HEK293T (cell line): ENCODE results near the gene CLPX.

Source experiments
- CTCF ChIA-PET: fragments of 350-600 bp; formaldehyde crosslinking; extraction: SDS; loops from one replicate; lab custom pipeline; 2021; ENCODE audit warnings: antibody characterized with exemption, inconsistent platforms; lab: Yijun Ruan, JAX
- POLR2A ChIA-PET: fragments of 350-600 bp; formaldehyde crosslinking; extraction: SDS; loops from one replicate; lab custom pipeline; 2020; ENCODE audit warnings: antibody characterized with exemption, inconsistent platforms; lab: Yijun Ruan, JAX
- DNase-seq: peaks from one replicate; pipeline ENCODE4 v3.0.0; 2012; ENCODE audit warnings: mixed read lengths; ENCODE audit errors: extremely low spot score
- ARNT ChIP-seq: fragments of 450-650 bp; IDR thresholded peaks from 2 replicates; pipeline ENCODE4 v1.6.1; 2017; ENCODE audit warnings: mild to moderate bottlenecking
- BHLHE40 ChIP-seq: fragments of 450-650 bp; IDR thresholded peaks from 2 replicates; pipeline ENCODE4 v1.6.1; 2016; ENCODE audit warnings: mild to moderate bottlenecking, moderate library complexity, borderline replicate concordance
- CTBP1 ChIP-seq: fragments of 450-650 bp; IDR thresholded peaks from 2 replicates; pipeline ENCODE4 v1.6.1; 2016; ENCODE audit warnings: borderline replicate concordance
- ELF4 ChIP-seq: fragments of 450-650 bp; IDR thresholded peaks from 2 replicates; pipeline ENCODE4 v1.6.1; 2017; ENCODE audit warnings: antibody characterized with exemption
- FOXA1 ChIP-seq: fragments of 450-650 bp; IDR thresholded peaks from 2 replicates; pipeline ENCODE4 v1.6.1; 2016; ENCODE audit warnings: mild to moderate bottlenecking
- FOXK2 ChIP-seq: fragments of 450-650 bp; IDR thresholded peaks from 2 replicates; pipeline ENCODE4 v1.6.1; 2016; ENCODE audit warnings: mild to moderate bottlenecking
- FOXM1 ChIP-seq: fragments of 450-650 bp; IDR thresholded peaks from 2 replicates; pipeline ENCODE4 v1.6.1; 2017; ENCODE audit warnings: mild to moderate bottlenecking, borderline replicate concordance
- HDGF ChIP-seq: fragments of 450-650 bp; IDR thresholded peaks from 2 replicates; pipeline ENCODE4 v1.6.1; 2017; ENCODE audit warnings: antibody characterized with exemption, borderline replicate concordance
- L3MBTL2 ChIP-seq: fragments of 450-650 bp; conservative IDR thresholded peaks from 2 replicates; pipeline ENCODE4 v1.6.1; 2016; ENCODE audit warnings: mild to moderate bottlenecking
- LEF1 ChIP-seq: fragments of 450-650 bp; IDR thresholded peaks from 2 replicates; pipeline ENCODE4 v1.6.1; 2017; ENCODE audit warnings: mild to moderate bottlenecking, borderline replicate concordance
- NFRKB ChIP-seq: fragments of 450-650 bp; IDR thresholded peaks from 2 replicates; pipeline ENCODE4 v1.6.1; 2016; ENCODE audit warnings: mild to moderate bottlenecking, moderate library complexity
- SP1 ChIP-seq: fragments of 450-650 bp; IDR thresholded peaks from 2 replicates; pipeline ENCODE4 v1.6.1; 2017
- SUZ12 ChIP-seq: fragments of 450-650 bp; IDR thresholded peaks from 2 replicates; pipeline ENCODE4 v1.6.1; 2016; ENCODE audit warnings: mild to moderate bottlenecking
- TARDBP ChIP-seq: fragments of 450-650 bp; IDR thresholded peaks from 2 replicates; pipeline ENCODE4 v1.6.1; 2016
- ZNF384 ChIP-seq: fragments of 450-650 bp; IDR thresholded peaks from 2 replicates; pipeline ENCODE4 v1.6.1; 2016
- TF ChIP-seq, protein P1 (sequence below): fragments of 450-650 bp; IDR thresholded peaks from 2 replicates; pipeline ENCODE4 v1.6.1; 2016

CLPX gene

DNA sequence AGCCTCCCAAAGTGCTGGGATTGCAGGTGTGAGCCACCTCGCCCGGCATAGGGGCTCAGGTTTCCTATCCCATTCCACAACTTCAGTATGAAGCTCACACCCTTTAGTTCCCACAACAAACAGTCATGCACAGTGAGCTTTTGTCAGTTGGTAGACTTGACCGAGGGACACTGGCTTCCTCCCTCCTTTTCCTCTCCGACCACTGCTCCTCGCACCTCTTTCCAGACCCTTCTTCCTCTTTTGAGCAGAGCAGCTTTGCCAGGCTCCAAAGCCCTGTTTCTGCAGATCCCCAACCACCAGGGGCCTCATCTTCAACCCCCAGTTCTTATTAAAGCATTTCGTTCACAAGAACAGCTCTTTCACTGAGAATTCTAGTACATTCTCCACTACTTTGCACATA, 38.9 kb upstream of the CLPX start:
- ChIA-PET CTCF (no interaction called here), POLR2A (no interaction called here)
- no peak for DNase-seq
- no peak for TF ChIP-seq L3MBTL2
- no peak for TF ChIP-seq SP1
- TF ChIP-seq CTBP1, result no peak
- no peak for TF ChIP-seq FOXM1
- TF ChIP-seq, protein P1, sequence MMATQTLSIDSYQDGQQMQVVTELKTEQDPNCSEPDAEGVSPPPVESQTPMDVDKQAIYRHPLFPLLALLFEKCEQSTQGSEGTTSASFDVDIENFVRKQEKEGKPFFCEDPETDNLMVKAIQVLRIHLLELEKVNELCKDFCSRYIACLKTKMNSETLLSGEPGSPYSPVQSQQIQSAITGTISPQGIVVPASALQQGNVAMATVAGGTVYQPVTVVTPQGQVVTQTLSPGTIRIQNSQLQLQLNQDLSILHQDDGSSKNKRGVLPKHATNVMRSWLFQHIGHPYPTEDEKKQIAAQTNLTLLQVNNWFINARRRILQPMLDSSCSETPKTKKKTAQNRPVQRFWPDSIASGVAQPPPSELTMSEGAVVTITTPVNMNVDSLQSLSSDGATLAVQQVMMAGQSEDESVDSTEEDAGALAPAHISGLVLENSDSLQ, result no peak
- no peak for TF ChIP-seq LEF1
- no peak for TF ChIP-seq ARNT
- TF ChIP-seq FOXA1, result no peak
- TF ChIP-seq TARDBP, result no peak
- TF ChIP-seq SUZ12, result no peak
- no peak for TF ChIP-seq BHLHE40
- no peak for TF ChIP-seq ELF4
- TF ChIP-seq HDGF, result no peak
- no peak for TF ChIP-seq ZNF384
- no peak for TF ChIP-seq NFRKB

- DNase-seq, result no peak
- POLR2A ChIA-PET, result no interaction called here
- TF ChIP-seq HDGF (no peak), SP1 (no peak), ARNT (no peak), NFRKB (no peak), FOXA1 (no peak), LEF1 (no peak)
- TF ChIP-seq, protein P1, result no peak
- CTCF ChIA-PET, result interaction anchor here (0.9 kb wide), 1 partner anchor 75 kb away, joined by 3 read pairs; no protein-coding TSS in a partner anchor
Observed at GRCh38 chr15:65222891-65223290, 37.7 kb upstream of the CLPX start.

DNA sequence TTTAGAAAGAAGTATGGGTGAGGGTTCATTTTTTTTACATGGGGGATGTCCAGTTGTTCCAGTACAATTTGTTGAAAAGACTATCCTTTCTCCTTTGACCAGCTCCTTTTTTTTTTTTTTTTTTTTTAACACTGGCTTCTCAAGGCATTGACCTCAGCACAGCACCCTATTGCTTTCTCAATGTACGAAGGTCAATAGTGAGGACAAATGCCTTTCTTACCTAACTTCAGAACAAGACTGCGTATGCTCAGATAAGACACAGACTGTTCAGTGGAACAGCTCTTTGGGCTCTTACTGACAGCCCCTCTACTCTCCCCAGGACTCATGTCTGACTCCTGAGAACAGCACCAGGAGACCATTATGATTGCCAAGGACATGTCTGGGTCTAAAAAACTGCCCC, 36.6 kb upstream of the CLPX start:
- no peak for DNase-seq
- CTCF ChIA-PET, result no interaction called here
- POLR2A ChIA-PET, result no interaction called here
- no peak for TF ChIP-seq BHLHE40
- TF ChIP-seq SUZ12, result no peak
- no peak for TF ChIP-seq ELF4
- TF ChIP-seq ZNF384, result no peak

- ChIA-PET CTCF (no interaction called here), POLR2A (no interaction called here)
- TF ChIP-seq BHLHE40, result no peak
- no peak for TF ChIP-seq SUZ12
- TF ChIP-seq FOXK2, result no peak
- TF ChIP-seq ZNF384, result no peak
- TF ChIP-seq NFRKB, result no peak
- no peak for TF ChIP-seq TARDBP
- no peak for TF ChIP-seq L3MBTL2
- no peak for TF ChIP-seq LEF1
- TF ChIP-seq CTBP1, result no peak
- TF ChIP-seq ELF4, result no peak
Observed at GRCh38 chr15:65219137-65219536, 34.0 kb upstream of the CLPX start.

DNA sequence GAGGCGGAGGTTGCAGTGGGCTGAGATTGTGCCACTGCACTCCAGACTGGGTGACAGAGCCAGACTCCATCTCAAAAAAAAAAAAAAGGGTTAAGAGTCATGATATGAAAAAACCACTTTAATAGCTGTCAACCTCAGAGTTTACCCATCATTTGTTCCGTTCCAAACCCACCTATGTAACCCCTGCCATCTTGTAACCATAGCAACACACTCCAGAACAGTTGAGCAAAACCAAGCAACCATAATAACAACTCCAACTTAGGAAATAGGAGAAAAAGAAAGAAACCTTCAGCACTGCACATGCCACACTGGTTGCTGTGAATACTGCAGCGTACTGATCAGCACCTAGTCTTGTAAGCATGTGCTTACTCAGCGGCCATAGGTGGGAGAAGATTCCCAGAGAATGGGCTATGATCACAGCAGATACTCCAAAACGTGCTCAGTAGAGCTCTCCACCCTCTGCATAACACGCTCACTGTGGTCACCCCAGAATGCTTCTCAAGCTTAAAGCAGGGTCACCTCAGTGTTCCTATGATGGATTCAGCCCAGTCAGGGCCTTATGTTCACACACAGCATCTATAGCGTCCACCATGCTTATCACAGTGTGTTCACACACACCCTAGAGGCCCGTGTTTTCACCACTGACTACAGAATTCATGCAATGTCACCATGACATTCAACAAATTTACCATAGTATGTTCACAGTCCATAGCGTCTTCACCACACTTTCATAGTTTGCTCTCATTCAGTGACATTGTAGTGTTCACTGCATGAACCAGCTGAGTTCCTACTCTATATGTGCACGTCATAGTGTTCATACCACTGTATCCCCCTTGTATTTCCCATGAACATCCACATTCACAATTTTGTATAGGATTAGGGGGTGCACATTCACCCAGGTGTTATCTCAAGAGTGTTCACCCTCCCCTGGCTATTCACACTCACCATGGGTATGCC, 32.7 kb upstream of the CLPX start:
- ChIA-PET POLR2A (no interaction called here), CTCF (no interaction called here)
- DNase-seq, result no peak
- TF ChIP-seq ELF4, result no peak
- TF ChIP-seq CTBP1, result no peak
- TF ChIP-seq, protein P1, result no peak
- no peak for TF ChIP-seq HDGF
- no peak for TF ChIP-seq BHLHE40
- no peak for TF ChIP-seq ZNF384
- no peak for TF ChIP-seq SP1
- TF ChIP-seq TARDBP, result no peak
- TF ChIP-seq ARNT, result no peak
- no peak for TF ChIP-seq LEF1
- TF ChIP-seq FOXM1, result no peak
- TF ChIP-seq FOXA1, result no peak
- TF ChIP-seq FOXK2, result no peak
- no peak for TF ChIP-seq NFRKB
- no peak for TF ChIP-seq L3MBTL2
- TF ChIP-seq SUZ12, result no peak

More at GRCh38 chr15:65219137-65219536, 34.0 kb upstream of the CLPX start:
- no peak for DNase-seq

DNA sequence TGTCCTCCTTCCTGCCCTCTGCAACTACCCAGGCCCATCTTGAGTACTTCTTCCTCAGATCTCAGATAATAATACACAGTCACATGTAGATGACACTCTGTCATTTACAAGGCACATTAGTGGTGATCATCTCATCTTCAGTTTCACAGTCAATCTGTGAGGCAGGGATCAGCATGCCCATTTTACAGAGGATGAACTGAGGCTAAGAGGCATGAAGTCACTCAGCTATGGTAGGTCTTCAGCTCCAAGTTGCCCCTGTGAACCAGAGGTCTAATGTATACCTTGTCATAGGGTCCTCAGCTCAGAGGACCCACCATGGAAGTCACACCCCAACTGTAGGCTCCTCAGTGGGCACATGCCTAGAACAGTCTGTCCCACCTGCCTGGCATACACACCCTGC, 30.4 kb upstream of the CLPX start:
- POLR2A ChIA-PET, result no interaction called here

More for the DNA sequence above, 30.4 kb upstream of the CLPX start:
- TF ChIP-seq SP1 (no peak), NFRKB (no peak), BHLHE40 (no peak), TARDBP (no peak), CTBP1 (no peak), ELF4 (no peak), HDGF (no peak), L3MBTL2 (no peak), ZNF384 (no peak), FOXK2 (no peak), FOXA1 (no peak), FOXM1 (no peak)
- TF ChIP-seq, protein P1, result no peak
- CTCF ChIA-PET, result interaction anchor here (0.7 to 0.8 kb wide), 2 partner anchors 71 to 119 kb away, joined by 3 to 4 read pairs; no protein-coding TSS in a partner anchor
- no peak for DNase-seq
